Measurements from ENCODE around the gene RPRD1B. TPM values are rescaled to one million over a fixed set of nuclear protein-coding genes. Genes with fewer than 3 reads are reported as not detected.

The RPRD1B gene
- polyA plus RNA-seq, 3 donors: 36.1 to 36.4 (median 36.2) TPM

GRCh38 chr20:38132910-38133501, 99.5 kb downstream of the RPRD1B start:
- no peak for DNase-seq (ENCODE audit: low read depth in 3 of 3, low spot score in 2 of 3)

GRCh38 chr20:38133680-38134426, 100.3 kb downstream of the RPRD1B start:
- DNase-seq (ENCODE audit: low read depth in 3 of 3, low spot score in 2 of 3): no peak

GRCh38 chr20:38134427-38135270, 101.1 kb downstream of the RPRD1B start:
- DNase-seq (ENCODE audit: low read depth in 3 of 3, low spot score in 2 of 3): no peak

GRCh38 chr20:38135271-38135650, 101.7 kb downstream of the RPRD1B start:
- DNase-seq (ENCODE audit: low read depth in 3 of 3, low spot score in 2 of 3): no peak

GRCh38 chr20:38135651-38136420, 102.3 kb downstream of the RPRD1B start:
- no peak for DNase-seq (ENCODE audit: low read depth in 3 of 3, low spot score in 2 of 3)

GRCh38 chr20:38136421-38137245, 103.1 kb downstream of the RPRD1B start:
- DNase-seq (ENCODE audit: low read depth in 3 of 3, low spot score in 2 of 3): no peak

GRCh38 chr20:38137441-38138037, 104.0 kb downstream of the RPRD1B start:
- no peak for DNase-seq (ENCODE audit: low read depth in 3 of 3, low spot score in 2 of 3)

- no peak for DNase-seq (ENCODE audit: low read depth in 3 of 3, low spot score in 2 of 3)
Measured at GRCh38 chr20:38138086-38138778, 104.7 kb downstream of the RPRD1B start.

- DNase-seq (ENCODE audit: low read depth in 3 of 3, low spot score in 2 of 3): no peak
Measured at GRCh38 chr20:38139156-38139912, 105.8 kb downstream of the RPRD1B start.

GRCh38 chr20:38139977-38140753, 106.6 kb downstream of the RPRD1B start:
- no peak for DNase-seq (ENCODE audit: low read depth in 3 of 3, low spot score in 2 of 3)

GRCh38 chr20:38141204-38141888, 107.8 kb downstream of the RPRD1B start:
- no peak for DNase-seq (ENCODE audit: low read depth in 3 of 3, low spot score in 2 of 3)

Other genes with a start within 250 kb of the RPRD1B start
- 1 to 10 TPM in 2 of 3 donors, under 1 TPM in 1; 0.93 to 1.3 (median 1.2) TPM for gene VSTM2L, start 130.6 kb upstream of the RPRD1B start, polyA plus RNA-seq (ENCODE audit: insufficient read length in 3 of 3)
- 10 to 100 TPM; 24.6 to 29.4 (median 25.5) TPM for gene TTI1, start 290 bp upstream of the RPRD1B start, polyA plus RNA-seq (ENCODE audit: insufficient read length in 3 of 3)
- 10 to 100 TPM; 30.0 to 31.7 (median 31.5) TPM for gene TGM2, start 131.5 kb downstream of the RPRD1B start, polyA plus RNA-seq (ENCODE audit: insufficient read length in 3 of 3)
- gene KIAA1755, start 227.0 kb downstream of the RPRD1B start, polyA plus RNA-seq (ENCODE audit: insufficient read length in 3 of 3): 1 to 10 TPM; 1.9 to 2.9 (median 2.3) TPM

Data from right renal cortex interstitium (tissue), 3 donors.